ENCODE data around the gene CDH13. TPM values are rescaled to one million over a fixed set of nuclear protein-coding genes. Genes with fewer than 3 reads are reported as not detected.

Gene CDH13
- total RNA-seq, 1 donor, result 102 TPM

- H3K4me2 ChIP-seq (ENCODE audit: insufficient read depth, low read length), result no peak overlapping the region
- H4K20me1 ChIP-seq (ENCODE audit: insufficient read depth, low read length), result no peaks in the 10 kb centered on the region
- peaks cover 18% of the 10 kb centered on the region for H3K27me3 ChIP-seq (ENCODE audit: insufficient read depth, low read length)
- no peaks in the 10 kb centered on the region for H3K79me2 ChIP-seq (ENCODE audit: insufficient read depth, low read length)
- peaks cover 9% of the 10 kb centered on the region for H3K4me1 ChIP-seq (ENCODE audit: insufficient read depth, low read length)
- no peak for DNase-seq (ENCODE audit: insufficient read length, low spot score, missing footprints)
- H2AFZ ChIP-seq (ENCODE audit: low read length), result no peak overlapping the region
- TF ChIP-seq CTCF (IDR thresholded peaks at IDR 0.05; ENCODE audit: extremely low read depth, low read depth, low read length), result no peak
- H3K9me3 ChIP-seq (ENCODE audit: low read depth, low read length), result no peaks in the 10 kb centered on the region
- no peaks in the 10 kb centered on the region for H3K36me3 ChIP-seq (ENCODE audit: insufficient read depth, low read length)
- H3K27ac ChIP-seq (ENCODE audit: low read depth, low read length), result no peak overlapping the region
- no peak overlapping the region for H3K4me3 ChIP-seq (ENCODE audit: insufficient read depth, low read length)
These were observed 1213.4 kb downstream of the CDH13 start for GRCh38 chr16:83840060-83840617.

- Histone ChIP-seq H3K27me3 (ENCODE audit: insufficient read depth, low read length) (peaks cover 16% of the 10 kb centered on the region), H3K79me2 (ENCODE audit: insufficient read depth, low read length) (no peaks in the 10 kb centered on the region), H3K36me3 (ENCODE audit: insufficient read depth, low read length) (no peaks in the 10 kb centered on the region), H3K27ac (ENCODE audit: low read depth, low read length) (no peak overlapping the region), H2AFZ (ENCODE audit: low read length) (no peak overlapping the region), H3K9me3 (ENCODE audit: low read depth, low read length) (no peaks in the 10 kb centered on the region), H3K4me2 (ENCODE audit: insufficient read depth, low read length) (no peak overlapping the region), H4K20me1 (ENCODE audit: insufficient read depth, low read length) (no peaks in the 10 kb centered on the region), H3K4me3 (ENCODE audit: insufficient read depth, low read length) (no peak overlapping the region), H3K4me1 (ENCODE audit: insufficient read depth, low read length) (no peaks in the 10 kb centered on the region)
- no peak for TF ChIP-seq CTCF (IDR thresholded peaks at IDR 0.05; ENCODE audit: extremely low read depth, low read depth, low read length)
- DNase-seq (ENCODE audit: insufficient read length, low spot score, missing footprints), result no peak
These were observed 1215.5 kb downstream of the CDH13 start for GRCh38 chr16:83842291-83842690.

GRCh38 chr16:83842756-83843507 lies 1216.2 kb downstream of the CDH13 start:
- TF ChIP-seq CTCF (IDR thresholded peaks at IDR 0.05; ENCODE audit: extremely low read depth, low read depth, low read length), result no peak
- no peak overlapping the region for H2AFZ ChIP-seq (ENCODE audit: low read length)
- no peak overlapping the region for H3K27ac ChIP-seq (ENCODE audit: low read depth, low read length)
- H3K27me3 ChIP-seq (ENCODE audit: insufficient read depth, low read length), result peaks cover 13% of the 10 kb centered on the region
- no peak overlapping the region for H3K4me2 ChIP-seq (ENCODE audit: insufficient read depth, low read length)
- H3K4me1 ChIP-seq (ENCODE audit: insufficient read depth, low read length), result no peaks in the 10 kb centered on the region
- no peaks in the 10 kb centered on the region for H4K20me1 ChIP-seq (ENCODE audit: insufficient read depth, low read length)
- H3K9me3 ChIP-seq (ENCODE audit: low read depth, low read length), result no peaks in the 10 kb centered on the region
- H3K36me3 ChIP-seq (ENCODE audit: insufficient read depth, low read length), result no peaks in the 10 kb centered on the region
- no peaks in the 10 kb centered on the region for H3K79me2 ChIP-seq (ENCODE audit: insufficient read depth, low read length)
- H3K4me3 ChIP-seq (ENCODE audit: insufficient read depth, low read length), result no peak overlapping the region
- no peak for DNase-seq (ENCODE audit: insufficient read length, low spot score, missing footprints)

- TF ChIP-seq CTCF (IDR thresholded peaks at IDR 0.05; ENCODE audit: extremely low read depth, low read depth, low read length), result no peak
- no peak overlapping the region for H2AFZ ChIP-seq (ENCODE audit: low read length)
- H3K27ac ChIP-seq (ENCODE audit: low read depth, low read length), result no peak overlapping the region
These were observed 1216.9 kb downstream of the CDH13 start for GRCh38 chr16:83843657-83844056.

More at GRCh38 chr16:83843657-83844056, 1216.9 kb downstream of the CDH13 start:
- no peak for DNase-seq (ENCODE audit: insufficient read length, low spot score, missing footprints)
- Histone ChIP-seq H3K4me3 (ENCODE audit: insufficient read depth, low read length) (no peak overlapping the region), H3K4me2 (ENCODE audit: insufficient read depth, low read length) (no peak overlapping the region), H4K20me1 (ENCODE audit: insufficient read depth, low read length) (no peaks in the 10 kb centered on the region), H3K36me3 (ENCODE audit: insufficient read depth, low read length) (no peaks in the 10 kb centered on the region), H3K27me3 (ENCODE audit: insufficient read depth, low read length) (peaks cover 7% of the 10 kb centered on the region), H3K4me1 (ENCODE audit: insufficient read depth, low read length) (no peaks in the 10 kb centered on the region), H3K79me2 (ENCODE audit: insufficient read depth, low read length) (no peaks in the 10 kb centered on the region), H3K9me3 (ENCODE audit: low read depth, low read length) (no peaks in the 10 kb centered on the region)
